Measurements from ENCODE around the gene CADPS2.
"Not testable (repeated sequence)": the region's sequence is repeated elsewhere in the genome, so short reads cannot be mapped to it uniquely, and the experiment has no call there.

Gene CADPS2

GRCh38 chr7:122691569-122692235, 194.6 kb downstream of the CADPS2 start:
- TF ChIP-seq, protein P1, sequence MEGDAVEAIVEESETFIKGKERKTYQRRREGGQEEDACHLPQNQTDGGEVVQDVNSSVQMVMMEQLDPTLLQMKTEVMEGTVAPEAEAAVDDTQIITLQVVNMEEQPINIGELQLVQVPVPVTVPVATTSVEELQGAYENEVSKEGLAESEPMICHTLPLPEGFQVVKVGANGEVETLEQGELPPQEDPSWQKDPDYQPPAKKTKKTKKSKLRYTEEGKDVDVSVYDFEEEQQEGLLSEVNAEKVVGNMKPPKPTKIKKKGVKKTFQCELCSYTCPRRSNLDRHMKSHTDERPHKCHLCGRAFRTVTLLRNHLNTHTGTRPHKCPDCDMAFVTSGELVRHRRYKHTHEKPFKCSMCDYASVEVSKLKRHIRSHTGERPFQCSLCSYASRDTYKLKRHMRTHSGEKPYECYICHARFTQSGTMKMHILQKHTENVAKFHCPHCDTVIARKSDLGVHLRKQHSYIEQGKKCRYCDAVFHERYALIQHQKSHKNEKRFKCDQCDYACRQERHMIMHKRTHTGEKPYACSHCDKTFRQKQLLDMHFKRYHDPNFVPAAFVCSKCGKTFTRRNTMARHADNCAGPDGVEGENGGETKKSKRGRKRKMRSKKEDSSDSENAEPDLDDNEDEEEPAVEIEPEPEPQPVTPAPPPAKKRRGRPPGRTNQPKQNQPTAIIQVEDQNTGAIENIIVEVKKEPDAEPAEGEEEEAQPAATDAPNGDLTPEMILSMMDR (IDR thresholded peaks at IDR 0.05; ENCODE audit: low read depth, low read length, missing control alignments): no peak
- DNase-seq (ENCODE audit: low read depth): no peak

GRCh38 chr7:122689346-122690109, 196.7 kb downstream of the CADPS2 start:
- no peak for DNase-seq (ENCODE audit: low read depth)
- TF ChIP-seq, protein P1 (IDR thresholded peaks at IDR 0.05; ENCODE audit: low read depth, low read length, missing control alignments): no peak
- in situ Hi-C loops (cut with HindIII; ENCODE audit: low sequenced_read_pairs): no loop called here
- no peak overlapping the region for H3K4me3 ChIP-seq (ENCODE audit: low read depth, low read length)

More at GRCh38 chr7:122691569-122692235, 194.6 kb downstream of the CADPS2 start:
- in situ Hi-C loops (cut with HindIII; ENCODE audit: low sequenced_read_pairs): no loop called here
- H3K4me3 ChIP-seq (ENCODE audit: low read depth, low read length): no peak overlapping the region

GRCh38 chr7:122688400-122688998, 197.8 kb downstream of the CADPS2 start:
- in situ Hi-C loops (cut with HindIII; ENCODE audit: low sequenced_read_pairs): no loop called here
- no peak for DNase-seq (ENCODE audit: low read depth)
- TF ChIP-seq, protein P1 (IDR thresholded peaks at IDR 0.05; ENCODE audit: low read depth, low read length, missing control alignments): no peak
- no peak overlapping the region for H3K4me3 ChIP-seq (ENCODE audit: low read depth, low read length)

- no peak for DNase-seq (ENCODE audit: low read depth)
- in situ Hi-C loops (cut with HindIII; ENCODE audit: low sequenced_read_pairs): no loop called here
- H3K4me3 ChIP-seq (ENCODE audit: low read depth, low read length): no peak overlapping the region
- TF ChIP-seq, protein P1 (IDR thresholded peaks at IDR 0.05; ENCODE audit: low read depth, low read length, missing control alignments): no peak
Measured at GRCh38 chr7:122686360-122686878, 199.8 kb downstream of the CADPS2 start.

- in situ Hi-C loops (cut with HindIII; ENCODE audit: low sequenced_read_pairs): no loop called here
- H3K4me3 ChIP-seq (ENCODE audit: low read depth, low read length): no peak overlapping the region
- TF ChIP-seq, protein P1 (IDR thresholded peaks at IDR 0.05; ENCODE audit: low read depth, low read length, missing control alignments): no peak
- DNase-seq (ENCODE audit: low read depth): no peak
Measured at GRCh38 chr7:122684504-122684903, 201.8 kb downstream of the CADPS2 start.

DNA sequence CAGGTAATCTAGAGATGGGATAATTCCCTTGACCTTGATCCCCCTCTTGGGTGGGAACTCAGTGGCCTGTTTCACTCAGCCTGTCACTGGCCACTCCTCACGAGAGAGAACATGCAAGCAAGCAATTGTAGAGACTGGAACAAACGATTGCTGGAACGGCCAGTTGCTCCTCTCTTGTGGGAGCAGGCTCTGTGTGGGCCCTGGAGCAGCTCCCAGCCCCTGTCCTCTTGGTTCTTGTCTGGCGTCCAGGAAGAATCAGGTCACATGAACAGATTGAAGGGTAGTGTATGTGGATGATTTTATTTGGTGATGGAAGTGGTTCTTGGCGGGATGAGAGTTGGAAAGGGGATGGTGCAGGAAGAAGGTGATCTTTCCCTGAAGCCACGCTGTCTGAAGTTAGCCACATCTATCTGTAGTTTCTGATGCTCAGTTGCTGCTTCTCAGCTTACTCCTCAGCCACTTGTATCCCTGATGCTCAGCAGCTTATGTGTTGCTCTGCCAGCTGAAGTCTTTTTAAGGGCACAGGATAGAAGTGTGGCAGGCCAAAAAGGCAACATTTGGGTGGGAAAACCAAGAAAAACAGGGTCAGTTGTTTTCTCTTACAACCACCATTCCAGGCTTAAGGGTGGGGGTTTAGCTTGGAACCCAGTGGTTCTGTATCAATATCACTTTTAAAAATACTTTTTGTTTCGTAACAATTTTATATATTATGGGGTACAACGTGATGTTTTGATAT, 203.3 kb downstream of the CADPS2 start:
- no peak for DNase-seq (ENCODE audit: low read depth)
- TF ChIP-seq, protein P1 (IDR thresholded peaks at IDR 0.05; ENCODE audit: low read depth, low read length, missing control alignments): no peak
- no peak overlapping the region for H3K4me3 ChIP-seq (ENCODE audit: low read depth, low read length)
- in situ Hi-C loops (cut with HindIII; ENCODE audit: low sequenced_read_pairs): no loop called here

GRCh38 chr7:122681186-122681585, 205.1 kb downstream of the CADPS2 start:
- DNase-seq (ENCODE audit: low read depth); in situ Hi-C loops (cut with HindIII; ENCODE audit: low sequenced_read_pairs); H3K4me3 ChIP-seq (ENCODE audit: low read depth, low read length): not testable (repeated sequence)
